GM18505 (cell line): Measurements from ENCODE around the gene VTI1A.

Experiments
- ATAC-seq: cut with Tn5 transposase; IDR thresholded peaks from one replicate; pipeline ENCODE4 v1.9.1; 2021; ENCODE audit not compliant: unreplicated experiment
- POLR2A ChIP-seq: IDR thresholded peaks from 4 replicates; pipeline ENCODE4 v1.6.1; 2011; ENCODE audit warnings: borderline replicate concordance; ENCODE audit not compliant: insufficient read depth, insufficient read length; ENCODE audit errors: extremely low read depth

VTI1A gene

GRCh38 chr10:112821663-112822062, 374.6 kb downstream of the VTI1A start:
- TF ChIP-seq POLR2A, result no peak
- ATAC-seq, result no peak

- no peak for ATAC-seq
- TF ChIP-seq POLR2A, result no peak
Observed at GRCh38 chr10:112823007-112823406, 376.0 kb downstream of the VTI1A start.

- ATAC-seq, result no peak
- TF ChIP-seq POLR2A, result no peak
Observed at GRCh38 chr10:112823604-112824003, 376.6 kb downstream of the VTI1A start.

- ATAC-seq, result no peak
- TF ChIP-seq POLR2A, result no peak
Observed at GRCh38 chr10:112826018-112826697, 379.1 kb downstream of the VTI1A start.

- no peak for ATAC-seq
Observed at GRCh38 chr10:112827086-112827485, 380.1 kb downstream of the VTI1A start.

GRCh38 chr10:112827951-112828350, 380.9 kb downstream of the VTI1A start:
- no peak for TF ChIP-seq POLR2A
- ATAC-seq, result no peak

More at GRCh38 chr10:112827086-112827485, 380.1 kb downstream of the VTI1A start:
- no peak for TF ChIP-seq POLR2A

GRCh38 chr10:112831859-112832258, 384.8 kb downstream of the VTI1A start:
- no peak for TF ChIP-seq POLR2A
- ATAC-seq, result no peak

GRCh38 chr10:112832361-112832878, 385.4 kb downstream of the VTI1A start:
- no peak for ATAC-seq
- TF ChIP-seq POLR2A, result no peak

- no peak for ATAC-seq
- no peak for TF ChIP-seq POLR2A
Observed at GRCh38 chr10:112832959-112833358, 385.9 kb downstream of the VTI1A start.

GRCh38 chr10:112834751-112835181, 387.8 kb downstream of the VTI1A start:
- no peak for TF ChIP-seq POLR2A
- no peak for ATAC-seq

GRCh38 chr10:112835217-112835715, 388.3 kb downstream of the VTI1A start:
- ATAC-seq, result no peak
- no peak for TF ChIP-seq POLR2A

GRCh38 chr10:112835944-112836451, 389.0 kb downstream of the VTI1A start:
- ATAC-seq, result no peak
- TF ChIP-seq POLR2A, result no peak

GRCh38 chr10:112838784-112839481, 391.9 kb downstream of the VTI1A start:
- no peak for ATAC-seq
- no peak for TF ChIP-seq POLR2A
